Measurements from ENCODE around the gene ST8SIA6. TPM values are rescaled to one million over a fixed set of nuclear protein-coding genes. Genes with fewer than 3 reads are reported as not detected.

ST8SIA6 gene
- total and polyA plus RNA-seq, 9 of the 15 experiments (the other 6 are each of a cell fraction or from before 2014, with no cell fraction given): 0.69 to 6.7 (median 5.0) TPM

DNA sequence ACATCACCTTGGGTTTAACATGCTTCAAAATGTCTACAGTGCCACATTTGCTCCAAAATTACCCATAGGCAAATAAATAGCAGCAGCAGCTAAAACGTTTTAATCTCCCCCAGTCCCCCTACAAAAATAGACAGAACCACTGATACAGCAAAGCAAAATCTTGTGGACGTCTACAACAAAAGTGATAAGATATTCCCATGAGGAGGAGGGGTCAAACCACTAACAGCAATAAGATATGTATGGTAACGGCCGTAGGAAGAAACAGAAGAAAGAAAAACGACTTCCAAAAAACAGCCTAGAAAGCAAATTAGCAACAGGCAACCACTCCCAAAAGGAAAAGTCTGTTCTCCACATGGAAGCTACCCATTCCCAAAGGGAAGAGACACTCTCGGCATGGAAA is 34.5 kb upstream of the ST8SIA6 start:
- in situ Hi-C loops (cut with MboI): loop anchor here (25.0 kb wide), 1 partner anchor 652 kb away; no protein-coding TSS in a partner anchor
- ChIA-PET POLR2A (no interaction called here), CTCF (ENCODE audit: low intra/inter-chr PET ratio) (no interaction called here)
- Histone ChIP-seq H3K79me2 (ENCODE audit: control insufficient read depth, insufficient read depth, low read length) (no peaks in the 10 kb centered on the region), H3K36me3 (ENCODE audit: control insufficient read depth, insufficient read depth, low read length) (peaks cover 3% of the 10 kb centered on the region; the same call in 1 of the 3 replicates), H2AFZ (ENCODE audit: low read depth, low read length) (peak overlapping the region; percentile 76), H3K4me1 (replicated peaks in 1 of 2; ENCODE audit: control insufficient read depth in 2 of 2, insufficient read depth in 2 of 2, low read length in 2 of 2) (peaks cover 0 to 6% of the 10 kb centered on the region in 2 experiments; a peak in 3 of 5 replicates), H3K4me3 (no peak overlapping the region), H3K9me3 (replicated peaks; ENCODE audit: control insufficient read depth, insufficient read depth, low read depth, low read length) (no peaks in the 10 kb centered on the region; the same call in 1 of the 2 replicates), H4K20me1 (replicated peaks; ENCODE audit: control insufficient read depth, insufficient read depth, low read length) (no peaks in the 10 kb centered on the region), H3K27ac (ENCODE audit: extremely low read depth, low read depth, low read length) (peak overlapping the region; percentile 2; the same call in 1 of the 3 replicates), H3K4me2 (ENCODE audit: insufficient read depth, low read length) (0 out of 2 replicates have a peak overlapping the region, but pooled peaks have one; percentile 3), H3K27me3 (ENCODE audit: control insufficient read depth in 2 of 2, insufficient read depth in 2 of 2, low read length in 2 of 2) (no peaks in the 10 kb centered on the region), H3K9ac (ENCODE audit: insufficient read depth in 1 of 2, low read depth in 2 of 2, low read length in 2 of 2) (no peak overlapping the region), H3K9me1 (ENCODE audit: control insufficient read depth, insufficient read depth, low read length) (no peaks in the 10 kb centered on the region)
- BruUV-seq (replicated peaks): no TSS peak
- peak; percentile 66 for FAIRE-seq
- ATAC-seq: peak; percentile 64; the same call in 2 of the 3 replicates
- WGBS (ENCODE audit: insufficient coverage, low coverage, missing lambda C conversion rate): 14% methylated on average over 6 of the region's 6 CpGs
- intact Hi-C loops (cut with micrococcal nuclease): no loop called here
- DNase-seq (ENCODE audit: extremely low read depth in 1 of 4, low spot score in 3 of 4): peak in 2 of 4 experiments; percentile 39 to 43
- peak; percentile 44; the same call in 1 of the 2 replicates for TF ChIP-seq RNF2 (IDR thresholded peaks at IDR 0.05)
- TF ChIP-seq, protein P1, sequence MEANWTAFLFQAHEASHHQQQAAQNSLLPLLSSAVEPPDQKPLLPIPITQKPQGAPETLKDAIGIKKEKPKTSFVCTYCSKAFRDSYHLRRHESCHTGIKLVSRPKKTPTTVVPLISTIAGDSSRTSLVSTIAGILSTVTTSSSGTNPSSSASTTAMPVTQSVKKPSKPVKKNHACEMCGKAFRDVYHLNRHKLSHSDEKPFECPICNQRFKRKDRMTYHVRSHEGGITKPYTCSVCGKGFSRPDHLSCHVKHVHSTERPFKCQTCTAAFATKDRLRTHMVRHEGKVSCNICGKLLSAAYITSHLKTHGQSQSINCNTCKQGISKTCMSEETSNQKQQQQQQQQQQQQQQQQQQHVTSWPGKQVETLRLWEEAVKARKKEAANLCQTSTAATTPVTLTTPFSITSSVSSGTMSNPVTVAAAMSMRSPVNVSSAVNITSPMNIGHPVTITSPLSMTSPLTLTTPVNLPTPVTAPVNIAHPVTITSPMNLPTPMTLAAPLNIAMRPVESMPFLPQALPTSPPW (CRISPR knock-in tag; IDR thresholded peaks at IDR 0.05): peak; percentile 50; the same call in 1 of the 2 replicates
- no peak for TF ChIP-seq HSF4 (CRISPR knock-in tag; IDR thresholded peaks at IDR 0.05; ENCODE audit: borderline replicate concordance)
- TF ChIP-seq NR2C1 (IDR thresholded peaks at IDR 0.05): no peak
- TF ChIP-seq NR2C1 (tag; IDR thresholded peaks at IDR 0.05): 0 out of 2 replicates have a peak, but pooled peaks have one; percentile 7
- no peak for TF ChIP-seq SMARCA5 (IDR thresholded peaks at IDR 0.05)
- TF ChIP-seq RCOR1 (IDR thresholded peaks at IDR 0.05; ENCODE audit: borderline replicate concordance in 1 of 2, low read depth in 2 of 2, low read length in 2 of 2): peak in 1 of 2 experiments; percentile 28; a peak in 1 of 4 replicates
- TF ChIP-seq SREBF2 (CRISPR knock-in tag; IDR thresholded peaks at IDR 0.05): no peak
- TF ChIP-seq ARID1B (IDR thresholded peaks at IDR 0.05): 0 out of 2 replicates have a peak, but pooled peaks have one; percentile 10
- TF ChIP-seq, protein P2, sequence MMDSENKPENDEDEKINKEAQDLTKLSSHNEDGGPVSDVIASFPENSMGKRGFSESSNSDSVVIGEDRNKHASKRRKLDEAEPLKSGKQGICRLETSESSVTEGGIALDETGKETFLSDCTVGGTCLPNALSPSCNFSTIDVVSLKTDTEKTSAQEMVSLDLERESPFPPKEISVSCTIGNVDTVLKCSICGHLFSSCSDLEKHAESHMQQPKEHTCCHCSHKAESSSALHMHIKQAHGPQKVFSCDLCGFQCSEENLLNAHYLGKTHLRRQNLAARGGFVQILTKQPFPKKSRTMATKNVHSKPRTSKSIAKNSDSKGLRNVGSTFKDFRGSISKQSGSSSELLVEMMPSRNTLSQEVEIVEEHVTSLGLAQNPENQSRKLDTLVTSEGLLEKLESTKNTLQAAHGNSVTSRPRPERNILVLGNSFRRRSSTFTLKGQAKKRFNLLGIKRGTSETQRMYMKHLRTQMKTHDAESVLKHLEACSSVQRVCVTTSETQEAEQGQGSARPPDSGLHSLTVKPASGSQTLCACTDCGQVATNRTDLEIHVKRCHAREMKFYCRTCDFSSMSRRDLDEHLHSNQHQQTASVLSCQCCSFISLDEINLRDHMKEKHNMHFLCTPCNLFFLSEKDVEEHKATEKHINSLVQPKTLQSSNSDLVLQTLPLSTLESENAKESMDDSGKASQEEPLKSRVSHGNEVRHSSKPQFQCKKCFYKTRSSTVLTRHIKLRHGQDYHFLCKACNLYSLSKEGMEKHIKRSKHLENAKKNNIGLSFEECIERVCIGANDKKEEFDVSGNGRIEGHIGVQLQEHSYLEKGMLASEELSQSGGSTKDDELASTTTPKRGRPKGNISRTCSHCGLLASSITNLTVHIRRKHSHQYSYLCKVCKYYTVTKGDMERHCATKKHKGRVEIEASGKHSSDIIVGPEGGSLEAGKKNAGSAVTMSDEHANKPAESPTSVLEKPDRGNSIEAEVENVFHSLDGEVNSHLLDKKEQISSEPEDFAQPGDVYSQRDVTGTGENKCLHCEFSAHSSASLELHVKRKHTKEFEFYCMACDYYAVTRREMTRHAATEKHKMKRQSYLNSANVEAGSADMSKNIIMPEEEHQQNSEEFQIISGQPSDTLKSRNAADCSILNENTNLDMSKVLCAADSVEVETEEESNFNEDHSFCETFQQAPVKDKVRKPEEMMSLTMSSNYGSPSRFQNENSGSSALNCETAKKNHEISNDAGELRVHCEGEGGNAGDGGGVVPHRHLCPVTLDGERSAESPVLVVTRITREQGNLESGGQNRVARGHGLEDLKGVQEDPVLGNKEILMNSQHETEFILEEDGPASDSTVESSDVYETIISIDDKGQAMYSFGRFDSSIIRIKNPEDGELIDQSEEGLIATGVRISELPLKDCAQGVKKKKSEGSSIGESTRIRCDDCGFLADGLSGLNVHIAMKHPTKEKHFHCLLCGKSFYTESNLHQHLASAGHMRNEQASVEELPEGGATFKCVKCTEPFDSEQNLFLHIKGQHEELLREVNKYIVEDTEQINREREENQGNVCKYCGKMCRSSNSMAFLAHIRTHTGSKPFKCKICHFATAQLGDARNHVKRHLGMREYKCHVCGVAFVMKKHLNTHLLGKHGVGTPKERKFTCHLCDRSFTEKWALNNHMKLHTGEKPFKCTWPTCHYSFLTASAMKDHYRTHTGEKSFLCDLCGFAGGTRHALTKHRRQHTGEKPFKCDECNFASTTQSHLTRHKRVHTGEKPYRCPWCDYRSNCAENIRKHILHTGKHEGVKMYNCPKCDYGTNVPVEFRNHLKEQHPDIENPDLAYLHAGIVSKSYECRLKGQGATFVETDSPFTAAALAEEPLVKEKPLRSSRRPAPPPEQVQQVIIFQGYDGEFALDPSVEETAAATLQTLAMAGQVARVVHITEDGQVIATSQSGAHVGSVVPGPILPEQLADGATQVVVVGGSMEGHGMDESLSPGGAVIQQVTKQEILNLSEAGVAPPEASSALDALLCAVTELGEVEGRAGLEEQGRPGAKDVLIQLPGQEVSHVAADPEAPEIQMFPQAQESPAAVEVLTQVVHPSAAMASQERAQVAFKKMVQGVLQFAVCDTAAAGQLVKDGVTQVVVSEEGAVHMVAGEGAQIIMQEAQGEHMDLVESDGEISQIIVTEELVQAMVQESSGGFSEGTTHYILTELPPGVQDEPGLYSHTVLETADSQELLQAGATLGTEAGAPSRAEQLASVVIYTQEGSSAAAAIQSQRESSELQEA (IDR thresholded peaks at IDR 0.05; ENCODE audit: low read depth): no peak
- TF ChIP-seq, protein P3, sequence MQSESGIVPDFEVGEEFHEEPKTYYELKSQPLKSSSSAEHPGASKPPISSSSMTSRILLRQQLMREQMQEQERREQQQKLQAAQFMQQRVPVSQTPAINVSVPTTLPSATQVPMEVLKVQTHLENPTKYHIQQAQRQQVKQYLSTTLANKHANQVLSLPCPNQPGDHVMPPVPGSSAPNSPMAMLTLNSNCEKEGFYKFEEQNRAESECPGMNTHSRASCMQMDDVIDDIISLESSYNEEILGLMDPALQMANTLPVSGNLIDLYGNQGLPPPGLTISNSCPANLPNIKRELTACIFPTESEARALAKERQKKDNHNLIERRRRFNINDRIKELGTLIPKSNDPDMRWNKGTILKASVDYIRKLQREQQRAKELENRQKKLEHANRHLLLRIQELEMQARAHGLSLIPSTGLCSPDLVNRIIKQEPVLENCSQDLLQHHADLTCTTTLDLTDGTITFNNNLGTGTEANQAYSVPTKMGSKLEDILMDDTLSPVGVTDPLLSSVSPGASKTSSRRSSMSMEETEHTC (IDR thresholded peaks at IDR 0.05): no peak

Measured in K562 (cell line).